Heart right ventricle (tissue), 16 donors: ENCODE measurements around the gene TUT1. TPM values are rescaled to one million over a fixed set of nuclear protein-coding genes. Genes with fewer than 3 reads are reported as not detected.

Experiments
- ATAC-seq, 8 donors: fragments of 200-7000 bp; cut with Tn5 transposase; one replicate each; pipeline ENCODE4 v1.9.1; 2020; ENCODE audit warnings: mild to moderate bottlenecking in 8 of 8, moderate library complexity in 8 of 8, moderate number of reproducible peaks in 1 of 8
- DNase-seq, 2 donors: peaks; one replicate each; pipeline ENCODE4 v3.0.0-alpha.2; 2020
- H3K27ac ChIP-seq, 10 donors: fragments of 200-600 bp; sonication (generic) in 2 of 10; one replicate each; pipeline versions ENCODE4 v1.5.0 to v1.8.0; 2020 to 2022; ENCODE audit warnings: mild to moderate bottlenecking in 3 of 10
- H3K27me3 ChIP-seq, 7 donors: fragments of 200-600 bp; one replicate each; pipeline ENCODE4 v1.8.0; 2021 to 2022; ENCODE audit warnings: mild to moderate bottlenecking in 2 of 7
- H3K36me3 ChIP-seq, 9 donors: fragments of 200-600 bp; sonication (generic) in 1 of 9; one replicate each; pipeline versions ENCODE4 v1.5.0 to v1.8.0; 2020 to 2022; ENCODE audit warnings: mild to moderate bottlenecking in 2 of 9
- H3K4me1 ChIP-seq, 9 donors: fragments of 200-600 bp; sonication (generic) in 1 of 9; one replicate each; pipeline versions ENCODE4 v1.5.0 to v1.8.0; 2020 to 2022; ENCODE audit warnings: mild to moderate bottlenecking in 4 of 9
- H3K4me3 ChIP-seq, 10 donors: fragments of 200-600 bp; sonication (generic) in 2 of 10; one replicate each; pipeline versions ENCODE4 v1.5.0 to v1.8.0; 2020 to 2022; ENCODE audit warnings: mild to moderate bottlenecking in 7 of 10, moderate library complexity in 2 of 10
- H3K9me3 ChIP-seq, 11 donors: fragments of 200-600 bp in 10 of 11; sonication (generic) in 2 of 11; one replicate each; pipeline versions ENCODE4 v1.5.0 to v1.8.0; 2013 to 2022; ENCODE audit warnings: mild to moderate bottlenecking in 2 of 11, control low read depth in 1 of 11, moderate library complexity in 1 of 11
- WGBS, 2 donors: extraction: QIAGEN DNeasy Blood & Tissue Kit; methylation state at CpG; one replicate each; pipeline ENCODE4 v1.1.7; 2013; ENCODE audit warnings: inconsistent platforms in 1 of 2; 5-methylcytosine and 5-hydroxymethylcytosine counted together
- intact Hi-C, 10 donors: fragments of 100-400 bp; cut with DNase I; formaldehyde crosslinking; loops; one replicate each; pipeline versions ENCODE4 v1.11.1 to v1.14.2; 2022
- polyA plus RNA-seq, 2 donors: library from polyadenylated mRNA; stranded (reverse); fragments of 200-250 nt; gene quantifications; one replicate each; pipeline ENCODE4 v1.2.3, GENCODE V29; 2013
- total RNA-seq, 10 donors: library from RNA; stranded (reverse); fragmentation: NEBNext Ultra II Directional in 3 of 10; extraction: Animal tissue kit (Norgen Biotek cat#: 25700) in 3 of 10; gene quantifications; one replicate each; pipeline versions ENCODE4 v1.2.1 to v1.2.4, GENCODE V29; 2021 to 2023
- TF ChIP-seq, protein P1 (sequence below), 9 donors: fragments of 200-600 bp; sonication (generic) in 2 of 9; IDR thresholded peaks; one replicate each; pipeline versions ENCODE4 v1.5.0 to v1.8.0; 2021 to 2022; ENCODE audit warnings: antibody characterized with exemption in 9 of 9, mild to moderate bottlenecking in 5 of 9, moderate library complexity in 1 of 9
- donor health status: Arrhythmogenic right ventricular cardiomyopathy.
- donor health status: ischemic (EF 13 %, LVEDD 7.1; RV severe dilation, severe dysfunction).
- donor health status: healthy with polysubstance abuse.
- donor health status: DM: no; HTN: yes; CAD: no.
- donor health status: DM: no; HTN: no; CAD: no.
- donor health status: ischemic (EF 25% LVEDD 6.9; RV normal size, moderate dysfunction).
- donor health status: ischemic (EF 25% LVEDD 5.7; RV mildly dilated, moderate dysfunction).
- donor health status: healthy.
- donor health status: DM: yes; HTN: yes; CAD: no.
- donor health status: Ischemic cardiomyopathy.
- donor health status: ischemic (EF 35%, LVEDD 5.7; RV mildly dilated, moderate dysfunction).
- donor health status: nonischemic (EF 11% LVEDD 7.7; RV severe dilation, severe dysfunction).
- donor health status: DM: yes; HTN: yes; CAD: no.
- donor health status: PGD.
- donor health status: ischemic (EF 29% LVEDD 5.4; RV normal size, mild dysfunction).
- donor health status: nonischemic (EF 23%, LVEDD 6.1; RV moderate dilation, normal function).

TUT1 gene
- total and polyA plus RNA-seq, 12 donors = 8.2 to 19.2 (median 12.3) TPM

DNA sequence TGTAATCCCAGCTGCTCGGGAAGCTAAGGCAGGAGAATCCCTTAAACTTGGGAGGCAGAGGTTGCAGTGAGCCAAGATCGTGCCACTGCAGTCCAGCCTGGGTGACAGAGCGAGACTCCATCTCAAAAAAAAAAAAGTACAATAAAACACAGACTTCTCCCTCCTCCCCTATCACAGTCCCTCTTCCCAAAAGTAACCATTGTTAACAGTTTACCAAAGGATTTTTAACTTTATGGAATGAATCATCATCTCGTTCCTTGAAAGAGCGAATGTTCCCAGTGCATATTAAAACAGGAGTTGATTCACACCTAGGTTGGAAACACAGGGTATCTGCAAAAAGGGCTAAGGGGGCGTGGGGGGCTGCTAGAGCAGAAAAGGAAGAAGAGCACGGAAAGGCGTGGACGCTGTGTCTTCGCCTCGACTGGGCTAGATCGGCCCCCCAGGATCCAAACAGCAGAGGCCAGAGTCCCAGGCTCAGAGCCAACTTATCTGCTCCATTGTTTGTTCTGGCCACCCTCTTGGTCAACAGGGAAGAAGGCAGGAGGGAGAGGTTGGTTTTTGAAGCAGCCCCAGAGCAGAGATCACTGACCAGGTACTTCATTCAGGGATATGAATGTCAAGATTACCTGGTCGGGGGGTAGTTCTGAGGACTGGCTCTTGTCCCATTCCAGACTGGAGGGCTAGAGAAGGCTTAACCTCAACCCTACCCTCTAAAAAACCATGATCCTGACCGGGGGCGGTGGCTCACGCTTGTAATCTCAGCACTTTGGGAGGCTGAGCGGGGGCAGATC, 42.6 kb downstream of the TUT1 start:
- no peak for ATAC-seq
- H3K4me3 ChIP-seq = peak overlapping the region in 1 of 10 donors; percentile 4

DNA sequence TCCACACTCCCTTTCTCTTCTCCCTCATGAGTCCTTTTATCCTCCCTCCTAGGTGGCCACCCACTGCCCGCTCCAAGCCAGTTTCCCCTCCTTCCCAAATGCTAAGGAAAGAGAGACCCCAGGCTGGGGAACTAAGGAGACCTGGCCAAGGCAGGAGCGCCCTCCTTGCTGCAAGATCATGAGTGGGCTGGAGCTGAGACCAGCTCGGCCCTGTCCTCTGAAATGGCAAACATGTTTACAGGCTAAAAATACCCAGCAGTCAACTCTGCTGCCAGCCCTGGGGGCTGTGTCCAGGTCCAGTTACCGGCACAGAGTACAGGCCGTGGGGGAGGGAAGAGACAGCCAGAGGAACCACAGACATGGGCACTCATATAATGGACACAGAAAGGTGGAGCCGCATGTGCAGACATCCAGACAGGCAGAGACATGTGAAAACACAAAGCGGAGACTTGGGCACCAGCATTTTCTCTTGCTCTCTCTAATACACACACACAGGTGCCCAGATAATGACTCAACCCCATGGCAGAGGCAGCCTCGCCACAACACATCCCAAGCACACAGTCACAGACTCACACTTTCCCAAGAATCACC, 43.5 kb downstream of the TUT1 start:
- DNase-seq = peak; percentile 62 to 72
- intact Hi-C loops = loop anchor here in 3 of 10 donors (5.0 to 10.0 kb wide), 2 partner anchors 45 to 153 kb away; partner anchors contain the start of gene TUT1 (in 1 of the 3)
- 28 to 39% methylated on average over 8 of the region's 8 CpGs for WGBS, 2 donors
- TF ChIP-seq, protein P1, sequence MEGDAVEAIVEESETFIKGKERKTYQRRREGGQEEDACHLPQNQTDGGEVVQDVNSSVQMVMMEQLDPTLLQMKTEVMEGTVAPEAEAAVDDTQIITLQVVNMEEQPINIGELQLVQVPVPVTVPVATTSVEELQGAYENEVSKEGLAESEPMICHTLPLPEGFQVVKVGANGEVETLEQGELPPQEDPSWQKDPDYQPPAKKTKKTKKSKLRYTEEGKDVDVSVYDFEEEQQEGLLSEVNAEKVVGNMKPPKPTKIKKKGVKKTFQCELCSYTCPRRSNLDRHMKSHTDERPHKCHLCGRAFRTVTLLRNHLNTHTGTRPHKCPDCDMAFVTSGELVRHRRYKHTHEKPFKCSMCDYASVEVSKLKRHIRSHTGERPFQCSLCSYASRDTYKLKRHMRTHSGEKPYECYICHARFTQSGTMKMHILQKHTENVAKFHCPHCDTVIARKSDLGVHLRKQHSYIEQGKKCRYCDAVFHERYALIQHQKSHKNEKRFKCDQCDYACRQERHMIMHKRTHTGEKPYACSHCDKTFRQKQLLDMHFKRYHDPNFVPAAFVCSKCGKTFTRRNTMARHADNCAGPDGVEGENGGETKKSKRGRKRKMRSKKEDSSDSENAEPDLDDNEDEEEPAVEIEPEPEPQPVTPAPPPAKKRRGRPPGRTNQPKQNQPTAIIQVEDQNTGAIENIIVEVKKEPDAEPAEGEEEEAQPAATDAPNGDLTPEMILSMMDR (IDR thresholded peaks at IDR 0.05) = no peak
- Histone ChIP-seq H3K4me3 (peak overlapping the region; percentile 72 to 100 (median 99)), H3K4me1 (peaks cover 26 to 81% (median 66%) of the 10 kb centered on the region in 9 donors), H3K36me3 (no peaks in the 10 kb centered on the region), H3K9me3 (no peaks in the 10 kb centered on the region), H3K27me3 (peaks cover 0 to 6% (median 0%) of the 10 kb centered on the region in 7 donors), H3K27ac (peak overlapping the region; percentile 98 to 100 (median 100))
- ATAC-seq = peak in 6 of 8 donors; percentile 2 to 45 (median 20)

More for the DNA sequence above, 42.6 kb downstream of the TUT1 start:
- DNase-seq = peak in 1 of 2 donors; percentile 71
- H3K9me3 ChIP-seq = no peaks in the 10 kb centered on the region
- H3K36me3 ChIP-seq = no peaks in the 10 kb centered on the region
- WGBS, 2 donors = 49 to 52% methylated on average over 17 of the region's 17 CpGs
- H3K27ac ChIP-seq = peak overlapping the region in 9 of 10 donors; percentile 98 to 100 (median 99)
- peaks cover 0 to 6% (median 0%) of the 10 kb centered on the region in 7 donors for H3K27me3 ChIP-seq
- intact Hi-C loops = loop anchor here in 3 of 10 donors (5.0 to 10.0 kb wide), 2 partner anchors 44 to 154 kb away; partner anchors contain the start of gene TUT1 (in 1 of the 3)
- TF ChIP-seq, protein P1 (IDR thresholded peaks at IDR 0.05) = no peak
- H3K4me1 ChIP-seq = peaks cover 21 to 81% (median 66%) of the 10 kb centered on the region in 9 donors

DNA sequence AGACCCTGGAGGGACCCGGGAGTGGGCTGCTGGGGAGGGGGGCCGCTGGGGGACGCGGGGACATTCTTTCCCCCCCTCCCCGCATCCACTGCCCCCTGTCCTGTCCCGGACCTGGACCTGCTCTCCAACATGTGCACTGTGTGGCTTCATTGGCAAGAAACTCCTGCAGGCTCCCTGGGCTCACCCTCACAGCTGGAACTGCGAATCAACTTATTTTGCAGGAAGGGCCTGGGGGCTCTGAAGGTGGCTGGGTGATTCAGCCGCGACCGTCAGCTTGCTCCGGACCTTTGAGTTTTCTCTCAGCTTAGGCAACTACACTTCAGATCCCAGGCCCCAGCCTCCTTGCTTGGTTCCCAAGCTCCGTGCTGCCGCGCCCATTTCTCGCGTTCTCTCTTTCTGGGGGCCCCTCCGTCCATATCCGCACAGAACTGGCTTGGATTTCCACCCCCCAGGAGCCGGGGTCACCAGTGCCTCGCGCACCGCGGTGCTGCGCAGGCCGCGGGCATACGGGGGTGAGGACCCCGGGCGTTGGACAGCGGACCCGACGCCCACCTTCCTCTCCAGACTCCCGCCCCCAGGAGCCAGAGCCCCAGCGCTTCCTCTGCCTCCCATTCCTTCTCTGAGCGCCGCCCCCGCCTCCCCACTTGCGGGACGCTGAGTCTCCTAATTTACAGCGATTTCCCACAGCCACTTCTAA, 44.2 kb downstream of the TUT1 start:
- intact Hi-C loops = loop anchor here in 4 of 10 donors (1.0 to 10.0 kb wide), 4 partner anchors 39 to 152 kb away; partner anchors contain the start of gene TUT1 (in 2 of the 4)
- 2% methylated on average over 37 to 40 of the region's 40 CpGs for WGBS, 2 donors
- peak in 1 of 8 donors; percentile 0 for ATAC-seq

More for the DNA sequence above, 44.2 kb downstream of the TUT1 start:
- DNase-seq = peak in 1 of 2 donors; percentile 39
- H3K9me3 ChIP-seq = no peaks in the 10 kb centered on the region
- H3K36me3 ChIP-seq = no peaks in the 10 kb centered on the region
- H3K4me3 ChIP-seq = peak overlapping the region; percentile 72 to 100 (median 99)
- H3K4me1 ChIP-seq = peaks cover 27 to 80% (median 66%) of the 10 kb centered on the region in 9 donors
- H3K27ac ChIP-seq = peak overlapping the region; percentile 98 to 100 (median 100)
- H3K27me3 ChIP-seq = peaks cover 0 to 6% (median 0%) of the 10 kb centered on the region in 7 donors
- TF ChIP-seq, protein P1 (IDR thresholded peaks at IDR 0.05) = no peak
